Fibroblast of lung (primary cell): ENCODE results near the gene TICAM2.

Source experiments
- CTCF ChIP-seq, 2 donors: IDR thresholded peaks in 1 of 2; conservative IDR thresholded peaks in 1 of 2; 1 replicate in 1 of 2; 2 replicates in 1 of 2; pipeline ENCODE4 v1.5.1; 2011 to 2012; ENCODE audit warnings: low read length in 2 of 2, control low read depth in 1 of 2, inconsistent platforms in 1 of 2, low read depth in 1 of 2, mild to moderate bottlenecking in 1 of 2
- EZH2 ChIP-seq: IDR thresholded peaks from 2 replicates; pipeline ENCODE4 v1.5.1; 2012; ENCODE audit warnings: low read length, control low read depth, mild to moderate bottlenecking; ENCODE audit errors: missing control alignments

- no peak for TF ChIP-seq CTCF (conservative IDR thresholded peaks at IDR 0.05 in 1 of 2, IDR thresholded peaks at IDR 0.05 in 1 of 2; ENCODE audit: low read depth in 1 of 2, low read length in 2 of 2)
- TF ChIP-seq EZH2 = no peak
Observed at GRCh38 chr5:115578657-115579056, 23.6 kb downstream of the TICAM2 start.
